Measurements from ENCODE around the gene IL1RAPL1.

IL1RAPL1 gene

DNA sequence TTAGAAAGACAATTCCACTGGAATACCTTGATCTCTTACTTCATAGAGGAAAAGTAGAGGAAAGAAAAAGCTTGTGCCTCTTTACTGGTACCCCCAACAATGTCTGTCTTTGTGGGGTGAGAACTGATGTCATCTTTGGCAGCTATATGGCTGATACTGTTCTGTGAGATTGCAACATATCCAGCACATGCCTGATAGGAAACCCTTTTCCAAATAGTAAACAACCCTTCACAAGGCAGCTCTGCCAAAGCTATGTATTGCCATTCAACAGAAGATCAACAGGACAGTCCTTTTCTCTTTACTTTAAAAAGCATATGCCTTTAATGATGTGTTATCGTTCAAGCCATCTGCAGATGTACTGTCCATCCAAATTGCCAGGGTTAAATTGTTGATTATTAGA, 105.9 kb downstream of the IL1RAPL1 start:
- H3K9ac ChIP-seq (ENCODE audit: low read length in 2 of 2), result no peak overlapping the region
- no peaks in the 10 kb centered on the region for H3K4me1 ChIP-seq (ENCODE audit: control insufficient read depth, insufficient read depth, low read length)
- H3K4me3 ChIP-seq (ENCODE audit: low read length in 2 of 2), result no peak overlapping the region
- no peaks in the 10 kb centered on the region for H3K36me3 ChIP-seq (ENCODE audit: control insufficient read depth in 2 of 2, insufficient read depth in 2 of 2, low read length in 2 of 2)
- H3K9me3 ChIP-seq (ENCODE audit: control insufficient read depth in 2 of 2, low read length in 2 of 2), result no peaks in the 10 kb centered on the region
- no peaks in the 10 kb centered on the region for H3K27me3 ChIP-seq (ENCODE audit: control insufficient read depth in 1 of 2, insufficient read depth in 2 of 2, low read length in 2 of 2)
- H3K27ac ChIP-seq (ENCODE audit: low read length), result no peak overlapping the region

- Histone ChIP-seq H3K27me3 (ENCODE audit: control insufficient read depth in 1 of 2, insufficient read depth in 2 of 2, low read length in 2 of 2) (no peaks in the 10 kb centered on the region), H3K9me3 (ENCODE audit: control insufficient read depth in 2 of 2, low read length in 2 of 2) (no peaks in the 10 kb centered on the region), H3K4me1 (ENCODE audit: control insufficient read depth, insufficient read depth, low read length) (no peaks in the 10 kb centered on the region), H3K27ac (ENCODE audit: low read length) (no peak overlapping the region), H3K9ac (ENCODE audit: low read length in 2 of 2) (no peak overlapping the region), H3K36me3 (ENCODE audit: control insufficient read depth in 2 of 2, insufficient read depth in 2 of 2, low read length in 2 of 2) (no peaks in the 10 kb centered on the region), H3K4me3 (ENCODE audit: low read length in 2 of 2) (no peak overlapping the region)
Measured at GRCh38 chrX:28697732-28698131, 110.5 kb downstream of the IL1RAPL1 start.

DNA sequence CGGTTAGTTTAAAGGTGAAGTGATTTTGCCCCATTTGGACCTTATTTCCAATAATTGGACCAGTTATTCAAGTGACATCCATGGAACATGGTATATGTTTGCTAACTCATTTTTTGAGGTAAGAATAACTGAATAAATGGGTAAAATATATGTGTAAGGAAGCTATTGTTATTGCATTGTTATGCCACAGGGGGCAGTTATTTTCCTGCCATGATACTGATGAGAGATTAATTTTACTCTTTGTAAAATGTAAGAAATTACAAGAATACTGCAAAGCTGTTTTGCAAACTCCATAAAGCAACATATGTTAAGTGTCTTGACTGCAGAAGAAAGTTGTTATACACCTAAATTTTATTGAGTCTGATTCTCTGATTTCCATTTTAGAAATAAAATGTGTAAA, 114.0 kb downstream of the IL1RAPL1 start:
- H3K27me3 ChIP-seq (ENCODE audit: control insufficient read depth in 1 of 2, insufficient read depth in 2 of 2, low read length in 2 of 2), result no peaks in the 10 kb centered on the region
- no peaks in the 10 kb centered on the region for H3K36me3 ChIP-seq (ENCODE audit: control insufficient read depth in 2 of 2, insufficient read depth in 2 of 2, low read length in 2 of 2)
- H3K9me3 ChIP-seq (ENCODE audit: control insufficient read depth in 2 of 2, low read length in 2 of 2), result no peaks in the 10 kb centered on the region
- no peak overlapping the region for H3K9ac ChIP-seq (ENCODE audit: low read length in 2 of 2)
- H3K4me3 ChIP-seq (ENCODE audit: low read length in 2 of 2), result no peak overlapping the region
- no peaks in the 10 kb centered on the region for H3K4me1 ChIP-seq (ENCODE audit: control insufficient read depth, insufficient read depth, low read length)
- no peak overlapping the region for H3K27ac ChIP-seq (ENCODE audit: low read length)

GRCh38 chrX:28706964-28707363, 119.7 kb downstream of the IL1RAPL1 start:
- Histone ChIP-seq H3K27ac (ENCODE audit: low read length) (no peak overlapping the region), H3K36me3 (ENCODE audit: control insufficient read depth in 2 of 2, insufficient read depth in 2 of 2, low read length in 2 of 2) (no peaks in the 10 kb centered on the region), H3K4me3 (ENCODE audit: low read length in 2 of 2) (no peak overlapping the region), H3K9me3 (ENCODE audit: control insufficient read depth in 2 of 2, low read length in 2 of 2) (no peaks in the 10 kb centered on the region), H3K27me3 (ENCODE audit: control insufficient read depth in 1 of 2, insufficient read depth in 2 of 2, low read length in 2 of 2) (no peaks in the 10 kb centered on the region), H3K9ac (ENCODE audit: low read length in 2 of 2) (no peak overlapping the region), H3K4me1 (ENCODE audit: control insufficient read depth, insufficient read depth, low read length) (no peaks in the 10 kb centered on the region)

DNA sequence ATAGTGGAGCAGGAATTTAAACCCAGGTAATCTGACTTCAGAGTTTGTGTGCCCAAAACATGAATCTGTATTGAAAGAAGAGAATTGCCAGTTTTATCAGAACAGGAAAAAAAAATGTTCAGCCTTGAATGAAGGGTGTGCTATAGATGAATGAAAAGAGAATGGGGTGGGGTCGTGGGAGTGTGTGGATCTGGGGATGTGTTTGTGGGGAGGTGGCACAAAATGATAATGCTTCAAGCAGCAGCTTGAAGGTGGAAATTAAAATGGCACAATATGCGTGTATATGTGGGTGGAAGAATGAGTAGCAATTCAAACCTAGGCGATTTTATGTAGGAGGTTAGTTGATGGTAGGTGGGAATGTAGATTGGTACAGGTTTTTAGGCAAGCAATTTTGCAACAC, 122.2 kb downstream of the IL1RAPL1 start:
- Histone ChIP-seq H3K9ac (ENCODE audit: low read length in 2 of 2) (no peak overlapping the region), H3K27ac (ENCODE audit: low read length) (no peak overlapping the region), H3K9me3 (ENCODE audit: control insufficient read depth in 2 of 2, low read length in 2 of 2) (no peaks in the 10 kb centered on the region), H3K4me3 (ENCODE audit: low read length in 2 of 2) (no peak overlapping the region), H3K27me3 (ENCODE audit: control insufficient read depth in 1 of 2, insufficient read depth in 2 of 2, low read length in 2 of 2) (no peaks in the 10 kb centered on the region), H3K36me3 (ENCODE audit: control insufficient read depth in 2 of 2, insufficient read depth in 2 of 2, low read length in 2 of 2) (no peaks in the 10 kb centered on the region), H3K4me1 (ENCODE audit: control insufficient read depth, insufficient read depth, low read length) (no peaks in the 10 kb centered on the region)

GRCh38 chrX:28717864-28718263, 130.6 kb downstream of the IL1RAPL1 start:
- H3K4me1 ChIP-seq (ENCODE audit: control insufficient read depth, insufficient read depth, low read length), result no peaks in the 10 kb centered on the region
- H3K9me3 ChIP-seq (ENCODE audit: control insufficient read depth in 2 of 2, low read length in 2 of 2), result peaks cover 0 to 2% of the 10 kb centered on the region in 2 donors
- H3K36me3 ChIP-seq (ENCODE audit: control insufficient read depth in 2 of 2, insufficient read depth in 2 of 2, low read length in 2 of 2), result no peaks in the 10 kb centered on the region
- H3K4me3 ChIP-seq (ENCODE audit: low read length in 2 of 2), result no peak overlapping the region
- H3K27me3 ChIP-seq (ENCODE audit: control insufficient read depth in 1 of 2, insufficient read depth in 2 of 2, low read length in 2 of 2), result no peaks in the 10 kb centered on the region
- no peak overlapping the region for H3K9ac ChIP-seq (ENCODE audit: low read length in 2 of 2)
- H3K27ac ChIP-seq (ENCODE audit: low read length), result no peak overlapping the region

DNA sequence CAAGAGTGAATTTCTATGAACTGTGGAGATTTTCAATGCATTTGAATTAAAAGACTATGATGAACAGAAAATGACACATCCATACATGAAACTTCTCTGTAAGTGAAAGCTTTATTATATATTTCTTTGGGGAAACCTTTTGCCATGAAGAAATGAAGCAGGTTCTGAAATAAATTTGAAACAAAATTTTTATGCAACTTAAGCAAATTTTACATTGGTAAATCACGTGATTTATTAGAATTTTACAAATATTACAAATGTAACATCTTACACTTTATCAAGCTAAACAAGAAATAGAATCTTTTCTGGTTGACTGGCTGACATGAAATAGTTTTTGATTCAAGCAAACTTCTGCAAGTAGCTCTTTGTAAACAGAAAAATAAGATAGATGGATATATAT, 131.2 kb downstream of the IL1RAPL1 start:
- Histone ChIP-seq H3K9ac (ENCODE audit: low read length in 2 of 2) (no peak overlapping the region), H3K9me3 (ENCODE audit: control insufficient read depth in 2 of 2, low read length in 2 of 2) (peaks cover 0 to 2% of the 10 kb centered on the region in 2 donors), H3K4me3 (ENCODE audit: low read length in 2 of 2) (no peak overlapping the region), H3K36me3 (ENCODE audit: control insufficient read depth in 2 of 2, insufficient read depth in 2 of 2, low read length in 2 of 2) (no peaks in the 10 kb centered on the region), H3K27me3 (ENCODE audit: control insufficient read depth in 1 of 2, insufficient read depth in 2 of 2, low read length in 2 of 2) (no peaks in the 10 kb centered on the region), H3K4me1 (ENCODE audit: control insufficient read depth, insufficient read depth, low read length) (no peaks in the 10 kb centered on the region), H3K27ac (ENCODE audit: low read length) (no peak overlapping the region)

DNA sequence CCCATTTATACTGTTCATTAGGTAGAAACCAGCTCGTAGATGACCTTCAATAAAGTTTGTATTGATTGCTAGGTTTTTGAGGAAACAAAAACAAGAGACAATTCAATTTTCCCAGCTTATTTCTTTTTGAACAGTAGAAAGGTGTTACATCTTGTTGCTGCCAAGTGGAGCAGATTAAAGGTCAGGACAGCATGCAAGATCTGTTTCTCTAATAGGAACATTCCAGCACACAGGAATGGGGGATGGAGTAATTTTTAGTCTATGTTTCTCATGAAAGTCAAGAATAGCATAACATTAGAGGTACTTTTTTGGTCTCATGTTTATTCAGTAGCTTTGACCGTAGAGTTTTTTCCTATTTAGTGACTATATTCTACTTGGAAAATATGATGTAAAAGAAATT, 132.4 kb downstream of the IL1RAPL1 start:
- no peak overlapping the region for H3K9ac ChIP-seq (ENCODE audit: low read length in 2 of 2)
- peaks cover 0 to 2% of the 10 kb centered on the region in 2 donors for H3K9me3 ChIP-seq (ENCODE audit: control insufficient read depth in 2 of 2, low read length in 2 of 2)
- H3K27me3 ChIP-seq (ENCODE audit: control insufficient read depth in 1 of 2, insufficient read depth in 2 of 2, low read length in 2 of 2), result no peaks in the 10 kb centered on the region
- H3K4me3 ChIP-seq (ENCODE audit: low read length in 2 of 2), result no peak overlapping the region
- H3K4me1 ChIP-seq (ENCODE audit: control insufficient read depth, insufficient read depth, low read length), result no peaks in the 10 kb centered on the region
- no peaks in the 10 kb centered on the region for H3K36me3 ChIP-seq (ENCODE audit: control insufficient read depth in 2 of 2, insufficient read depth in 2 of 2, low read length in 2 of 2)
- no peak overlapping the region for H3K27ac ChIP-seq (ENCODE audit: low read length)

DNA sequence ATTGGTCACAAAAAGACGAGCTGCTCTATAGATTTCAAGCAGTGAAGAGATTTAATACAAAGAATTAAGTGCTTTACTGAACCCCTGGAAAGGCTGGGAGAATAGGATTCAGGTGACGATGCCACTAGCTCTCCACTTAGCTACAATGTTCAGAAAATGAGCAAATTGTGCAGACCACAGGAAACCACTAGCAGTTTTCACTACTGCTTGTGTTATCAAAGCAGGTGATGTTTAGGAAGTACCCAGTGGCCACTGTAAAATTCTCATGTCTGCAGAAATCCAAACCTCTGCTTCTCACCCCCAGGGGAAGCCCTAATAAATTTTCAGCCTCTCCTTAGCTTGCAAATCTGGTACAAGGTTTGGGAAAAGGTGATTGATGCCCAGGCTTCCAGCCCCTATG, 165.1 kb downstream of the IL1RAPL1 start:
- Histone ChIP-seq H3K36me3 (ENCODE audit: control insufficient read depth in 2 of 2, insufficient read depth in 2 of 2, low read length in 2 of 2) (no peaks in the 10 kb centered on the region), H3K9ac (ENCODE audit: low read length in 2 of 2) (no peak overlapping the region), H3K27me3 (ENCODE audit: control insufficient read depth in 1 of 2, insufficient read depth in 2 of 2, low read length in 2 of 2) (no peaks in the 10 kb centered on the region), H3K27ac (ENCODE audit: low read length) (no peak overlapping the region), H3K4me3 (ENCODE audit: low read length in 2 of 2) (no peak overlapping the region), H3K9me3 (ENCODE audit: control insufficient read depth in 2 of 2, low read length in 2 of 2) (no peaks in the 10 kb centered on the region), H3K4me1 (ENCODE audit: control insufficient read depth, insufficient read depth, low read length) (no peaks in the 10 kb centered on the region)

GRCh38 chrX:28756175-28756574, 168.9 kb downstream of the IL1RAPL1 start:
- no peaks in the 10 kb centered on the region for H3K27me3 ChIP-seq (ENCODE audit: control insufficient read depth in 1 of 2, insufficient read depth in 2 of 2, low read length in 2 of 2)

GRCh38 chrX:28756647-28757046, 169.4 kb downstream of the IL1RAPL1 start:
- no peaks in the 10 kb centered on the region for H3K4me1 ChIP-seq (ENCODE audit: control insufficient read depth, insufficient read depth, low read length)
- H3K9me3 ChIP-seq (ENCODE audit: control insufficient read depth in 2 of 2, low read length in 2 of 2), result no peaks in the 10 kb centered on the region
- H3K27ac ChIP-seq (ENCODE audit: low read length), result no peak overlapping the region
- no peak overlapping the region for H3K4me3 ChIP-seq (ENCODE audit: low read length in 2 of 2)
- no peak overlapping the region for H3K9ac ChIP-seq (ENCODE audit: low read length in 2 of 2)
- H3K36me3 ChIP-seq (ENCODE audit: control insufficient read depth in 2 of 2, insufficient read depth in 2 of 2, low read length in 2 of 2), result no peaks in the 10 kb centered on the region
- H3K27me3 ChIP-seq (ENCODE audit: control insufficient read depth in 1 of 2, insufficient read depth in 2 of 2, low read length in 2 of 2), result no peaks in the 10 kb centered on the region

More at GRCh38 chrX:28756175-28756574, 168.9 kb downstream of the IL1RAPL1 start:
- Histone ChIP-seq H3K9me3 (ENCODE audit: control insufficient read depth in 2 of 2, low read length in 2 of 2) (no peaks in the 10 kb centered on the region), H3K9ac (ENCODE audit: low read length in 2 of 2) (no peak overlapping the region), H3K4me3 (ENCODE audit: low read length in 2 of 2) (no peak overlapping the region), H3K27ac (ENCODE audit: low read length) (no peak overlapping the region), H3K36me3 (ENCODE audit: control insufficient read depth in 2 of 2, insufficient read depth in 2 of 2, low read length in 2 of 2) (no peaks in the 10 kb centered on the region), H3K4me1 (ENCODE audit: control insufficient read depth, insufficient read depth, low read length) (no peaks in the 10 kb centered on the region)

Data from stomach smooth muscle (tissue), 2 donors.